Stimulated activated CD8-positive, alpha-beta memory T cell treated with anti-CD3 and anti-CD28 coated beads, Interleukin-15, amount 100 ng/mL, for 1 hour (primary cell): ENCODE results near the gene SETD7.

Source experiments
- DNase-seq: peaks from one replicate; pipeline ENCODE4 v3.0.0-alpha.2; 2020; ENCODE audit warnings: low read depth

Gene SETD7

GRCh38 chr4:139574641-139575040 is 18.6 kb upstream of the SETD7 start:
- no peak for DNase-seq

- no peak for DNase-seq
Observed at GRCh38 chr4:139568206-139568955, 12.4 kb upstream of the SETD7 start.

- DNase-seq = no peak
Observed at GRCh38 chr4:139567159-139567870, 11.3 kb upstream of the SETD7 start.

- DNase-seq = no peak
Observed at GRCh38 chr4:139564502-139564901, 8.5 kb upstream of the SETD7 start.

GRCh38 chr4:139563515-139563914 is 7.5 kb upstream of the SETD7 start:
- no peak for DNase-seq

- no peak for DNase-seq
Observed at GRCh38 chr4:139562839-139563238, 6.8 kb upstream of the SETD7 start.

- no peak for DNase-seq
Observed at GRCh38 chr4:139562067-139562684, 6.2 kb upstream of the SETD7 start.

GRCh38 chr4:139560406-139561104 is 4.5 kb upstream of the SETD7 start:
- no peak for DNase-seq

- DNase-seq = no peak
Observed at GRCh38 chr4:139559687-139560086, 3.7 kb upstream of the SETD7 start.

- DNase-seq = no peak
Observed at GRCh38 chr4:139559089-139559479, 3.1 kb upstream of the SETD7 start.

GRCh38 chr4:139558235-139559088 is 2.4 kb upstream of the SETD7 start:
- DNase-seq = no peak

GRCh38 chr4:139557556-139558110 is 1.6 kb upstream of the SETD7 start:
- no peak for DNase-seq

- no peak for DNase-seq
Observed at GRCh38 chr4:139556724-139557555, 921 bp upstream of the SETD7 start.

- DNase-seq = no peak
Observed at GRCh38 chr4:139555705-139556070, 331 bp downstream of the SETD7 start.

GRCh38 chr4:139554893-139555704 is 920 bp downstream of the SETD7 start:
- peak; percentile 31 for DNase-seq

- no peak for DNase-seq
Observed at GRCh38 chr4:139554642-139554892, 1.5 kb downstream of the SETD7 start.

- no peak for DNase-seq
Observed at GRCh38 chr4:139553751-139554641, 2.0 kb downstream of the SETD7 start.

- no peak for DNase-seq
Observed at GRCh38 chr4:139552517-139553307, 3.3 kb downstream of the SETD7 start.
